SU-DHL-6 (cell line): Measurements from ENCODE around the gene IQGAP1.

Experiments used
- CTCF ChIP-seq: fragments of 200-600 bp; sonication (generic); IDR thresholded peaks from one replicate; pipeline ENCODE4 v1.5.1; 2017; ENCODE audit warnings: antibody characterized with exemption, mild to moderate bottlenecking, low read length, moderate library complexity; ENCODE audit not compliant: insufficient read depth, poor library complexity, severe bottlenecking
- EZH2phosphoT487 ChIP-seq: fragments of 200-600 bp; sonication (generic), shearing (Covaris generic); conservative IDR thresholded peaks from 2 replicates; pipeline ENCODE4 v1.6.1; 2018; ENCODE audit warnings: mild to moderate bottlenecking, antibody characterized with exemption, low read length, moderate library complexity, mixed read lengths

GRCh38 chr15:90421527-90421926 lies 33.5 kb downstream of the IQGAP1 start:
- no peak for TF ChIP-seq CTCF
- TF ChIP-seq EZH2phosphoT487: no peak
